ENCODE measurements around the gene DCAF17.
"Not testable (repeated sequence)": the region's sequence is repeated elsewhere in the genome, so short reads cannot be mapped to it uniquely, and the experiment has no call there.

DCAF17 gene

GRCh38 chr2:171459498-171459897 lies 25.5 kb downstream of the DCAF17 start:
- no peak for DNase-seq (ENCODE audit: low read depth)

DNA sequence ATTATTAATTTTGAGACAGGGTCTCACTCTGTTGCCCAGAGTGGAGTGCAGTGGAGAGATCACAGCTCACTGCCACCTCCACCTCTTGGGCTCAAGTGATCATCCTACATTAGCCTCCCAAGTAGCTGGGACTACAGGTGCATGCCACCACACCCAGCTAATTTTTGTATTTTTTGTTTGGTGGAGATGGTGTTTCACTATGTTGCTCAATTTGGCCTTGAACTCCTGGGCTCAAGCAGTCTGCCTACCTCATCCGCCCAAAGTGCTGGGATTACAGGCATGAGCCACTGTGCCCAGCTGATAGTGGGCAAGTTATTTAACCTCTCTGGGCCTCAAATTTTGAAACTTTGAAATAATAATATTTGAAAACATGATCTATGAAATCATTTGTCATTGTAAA lies 26.5 kb downstream of the DCAF17 start:
- DNase-seq (ENCODE audit: low read depth) = no peak

DNA sequence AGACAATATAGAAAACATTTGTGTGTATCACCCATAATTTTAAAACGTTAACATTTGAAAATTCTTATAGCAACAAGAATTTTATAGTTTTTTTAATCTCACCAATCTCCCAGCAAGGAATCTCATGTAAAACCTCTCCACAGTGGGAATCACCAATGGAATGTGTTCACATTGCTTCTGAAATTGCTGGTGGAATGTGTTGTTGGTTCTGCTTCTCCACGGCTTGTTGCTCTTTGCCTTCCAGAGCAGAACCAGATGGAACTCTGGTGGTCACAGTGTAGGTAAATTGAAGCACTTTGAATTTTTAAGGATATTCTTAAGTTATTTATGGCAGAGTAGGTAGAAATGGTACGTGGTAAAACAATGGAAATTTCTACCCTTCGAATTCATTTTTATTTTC lies 35.1 kb downstream of the DCAF17 start:
- DNase-seq (ENCODE audit: low read depth) = no peak

DNA sequence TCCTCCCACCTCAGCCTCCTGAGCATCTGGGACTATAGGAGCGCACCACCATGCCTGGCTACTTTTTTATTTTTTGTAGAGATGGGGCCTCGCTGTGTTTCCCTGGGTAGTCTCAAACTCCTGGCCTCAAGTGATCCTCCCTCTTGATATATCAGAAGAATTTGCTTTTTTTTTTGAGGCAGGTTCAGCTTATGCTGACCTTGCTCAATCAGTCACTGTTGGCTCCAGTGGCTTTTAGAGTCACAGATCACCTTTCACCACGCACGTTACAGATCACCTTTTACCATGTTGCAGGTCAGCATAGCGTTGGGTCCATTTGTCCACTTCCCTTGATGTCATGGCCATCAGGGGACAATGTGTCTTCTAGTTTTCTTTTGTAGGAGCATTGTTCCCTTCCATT lies 36.1 kb downstream of the DCAF17 start:
- DNase-seq (ENCODE audit: low read depth) = no peak

DNA sequence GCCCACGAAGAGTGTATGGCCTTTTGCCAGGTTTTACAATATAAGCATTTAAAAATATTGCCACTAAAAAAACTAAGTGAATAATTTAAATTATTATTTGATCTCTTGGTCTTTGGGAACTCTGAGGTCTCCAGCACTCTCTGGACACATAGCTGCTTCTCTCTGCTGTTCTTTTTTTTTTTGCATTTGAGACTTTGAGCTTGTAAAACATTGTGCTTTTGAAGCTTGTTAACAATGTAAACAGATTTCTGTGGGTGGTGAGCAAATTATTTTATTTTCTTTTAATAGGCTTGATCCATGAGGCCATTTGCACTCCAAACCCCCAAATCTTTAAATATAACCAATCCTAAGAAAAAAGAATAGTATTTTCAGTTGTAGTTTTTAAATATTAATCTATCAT lies 42.0 kb downstream of the DCAF17 start:
- DNase-seq (ENCODE audit: low read depth) = no peak

DNA sequence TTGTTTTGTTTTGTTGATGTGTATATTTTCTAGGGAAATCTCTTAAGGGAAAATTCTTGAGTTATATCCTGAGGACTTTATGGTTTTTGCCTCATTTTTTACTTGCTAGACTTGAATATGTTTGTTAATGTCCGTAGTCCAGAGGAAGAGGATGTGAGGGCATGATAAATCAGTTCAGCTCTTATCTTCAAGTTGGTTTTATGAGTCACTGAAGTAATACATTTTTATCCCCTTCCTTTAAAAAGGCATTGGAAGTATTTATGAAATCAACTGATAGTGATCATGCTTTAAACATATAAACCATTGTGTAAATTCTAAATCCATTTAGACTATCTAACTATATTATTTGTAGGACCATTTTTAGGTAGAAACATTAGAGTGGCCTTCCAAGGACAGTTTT lies 44.3 kb downstream of the DCAF17 start:
- DNase-seq (ENCODE audit: low read depth) = peak; percentile 37

DNA sequence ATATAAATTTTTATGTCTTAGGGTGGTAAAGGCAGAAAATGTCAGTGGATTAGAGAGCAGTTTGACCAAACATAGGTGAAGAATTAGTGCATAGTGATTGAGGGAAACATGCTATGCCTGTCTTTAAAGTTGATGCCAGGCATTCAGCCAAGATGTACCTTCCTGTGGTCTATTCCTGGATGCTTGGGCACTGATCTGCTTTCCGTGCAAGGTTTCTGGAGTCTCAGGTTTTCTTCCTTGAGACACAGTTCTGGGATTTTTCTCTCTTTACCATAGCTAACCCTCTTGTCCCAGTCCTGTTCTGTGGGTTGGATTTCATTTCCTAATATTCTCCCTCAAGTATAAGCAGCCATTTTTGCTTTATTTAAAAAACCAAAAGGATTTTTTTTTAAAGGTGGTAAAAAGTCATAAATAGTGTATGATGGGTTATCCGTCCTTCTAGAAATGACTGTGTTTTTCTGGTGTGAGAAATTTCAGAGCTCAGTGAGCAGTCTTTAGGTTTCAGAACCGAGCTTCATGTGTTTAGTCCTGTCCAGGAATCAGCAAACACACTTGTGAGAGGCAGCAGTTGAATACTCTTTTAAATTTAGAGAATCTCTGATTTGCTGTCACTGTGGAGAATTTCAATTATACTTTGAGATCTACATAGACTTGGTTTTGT lies 45.3 kb downstream of the DCAF17 start:
- DNase-seq (ENCODE audit: low read depth) = no peak

DNA sequence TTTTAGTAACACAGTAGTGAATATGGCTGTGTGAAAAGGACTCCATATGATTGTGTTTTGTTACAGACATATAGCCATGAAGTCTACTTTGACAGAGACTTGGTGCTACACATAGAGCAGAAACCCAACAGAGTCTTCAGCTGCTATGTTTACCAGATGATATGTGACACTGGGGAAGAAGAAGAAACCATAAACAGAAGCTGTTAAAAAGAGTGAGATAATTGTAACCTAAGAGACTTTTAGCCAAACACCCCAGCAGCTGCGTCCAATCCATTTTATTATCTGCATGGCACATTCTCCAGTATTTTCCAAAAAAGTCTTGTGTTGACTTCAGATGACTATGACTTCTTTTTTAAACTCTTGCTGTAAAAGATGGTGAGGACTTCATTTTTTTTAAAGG lies 46.9 kb downstream of the DCAF17 start:
- DNase-seq (ENCODE audit: low read depth) = no peak

- no peak for DNase-seq (ENCODE audit: low read depth)
Observed at GRCh38 chr2:171482308-171482707, 48.3 kb downstream of the DCAF17 start.

DNA sequence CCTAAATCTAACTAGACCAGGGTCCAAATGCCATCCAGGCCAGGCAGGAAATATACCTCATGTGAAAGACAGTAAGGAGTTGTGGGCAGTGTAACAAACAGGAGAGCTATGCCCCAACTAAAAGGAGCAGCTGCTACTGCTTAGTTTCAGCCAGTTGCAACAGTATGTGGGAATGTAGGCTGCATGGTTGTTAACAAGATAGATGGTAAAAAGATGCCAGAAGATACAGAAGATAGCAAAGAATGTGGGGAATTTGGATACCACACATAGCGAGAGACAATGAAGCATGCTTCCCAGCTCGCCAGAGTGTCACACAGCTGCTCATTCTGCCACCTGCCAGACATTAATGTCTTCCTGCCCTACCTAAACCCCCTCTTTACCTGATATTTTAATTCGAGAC lies 48.9 kb downstream of the DCAF17 start:
- no peak for DNase-seq (ENCODE audit: low read depth)

DNA sequence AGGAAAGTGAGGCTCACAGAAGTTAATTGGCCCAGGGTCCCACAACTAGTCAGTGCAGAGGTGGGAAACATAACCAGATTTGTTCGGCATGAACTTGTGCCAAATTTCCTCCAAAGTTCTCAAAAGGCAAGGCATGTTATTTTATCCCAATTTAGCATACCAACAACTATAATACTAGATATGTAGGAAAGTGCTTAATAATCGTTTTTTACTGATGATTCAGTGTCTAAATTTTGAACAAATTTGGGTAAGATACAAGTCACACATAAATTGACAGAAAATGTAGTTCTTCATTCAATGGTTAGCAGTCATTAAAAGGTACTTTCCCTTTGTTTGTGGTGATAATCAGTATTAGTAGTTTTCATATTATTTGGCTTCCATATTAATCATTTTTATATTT lies 49.8 kb downstream of the DCAF17 start:
- no peak for DNase-seq (ENCODE audit: low read depth)

DNA sequence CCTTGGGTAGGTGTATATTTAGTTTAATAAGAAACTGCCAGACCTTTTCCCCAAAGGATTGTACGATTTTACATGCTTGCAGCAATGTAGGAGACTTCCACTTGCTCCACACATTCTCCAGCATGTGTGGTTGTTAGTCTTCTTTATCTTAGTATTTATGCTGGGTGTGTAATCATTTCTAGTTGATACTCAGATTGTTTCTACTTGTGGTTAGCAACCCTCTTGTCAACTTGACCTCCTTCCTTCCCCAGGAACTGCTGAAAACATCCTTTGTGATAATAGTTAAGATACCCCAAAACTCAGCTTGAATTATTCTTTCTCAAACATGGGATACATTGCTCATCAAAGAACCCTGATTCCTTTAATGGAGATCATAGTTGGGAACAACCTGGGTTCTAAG lies 51.1 kb downstream of the DCAF17 start:
- no peak for DNase-seq (ENCODE audit: low read depth)

- DNase-seq (ENCODE audit: low read depth) = no peak
Observed at GRCh38 chr2:171487201-171487600, 53.2 kb downstream of the DCAF17 start.

DNA sequence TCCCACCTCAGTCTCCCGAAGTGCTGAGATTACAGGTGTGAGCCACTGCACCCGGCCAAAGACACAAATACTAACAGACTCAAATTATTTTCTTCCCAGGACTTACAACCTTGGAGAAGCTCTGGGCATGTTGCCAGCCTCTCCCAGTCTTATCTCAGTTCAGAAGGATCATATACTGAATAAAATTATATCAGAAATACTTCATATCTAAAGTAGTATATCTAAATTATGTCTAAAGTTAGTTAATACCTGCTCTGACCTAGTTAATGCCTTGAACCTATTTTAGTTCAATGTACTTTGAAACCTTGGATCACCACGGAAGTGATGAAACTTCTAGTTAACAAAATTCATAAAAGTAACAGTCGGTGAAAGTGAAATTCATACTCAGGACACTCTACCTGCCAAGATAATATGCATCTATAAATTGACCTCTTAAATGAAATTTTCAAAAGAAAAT lies 53.8 kb downstream of the DCAF17 start:
- DNase-seq (ENCODE audit: low read depth) = no peak

DNA sequence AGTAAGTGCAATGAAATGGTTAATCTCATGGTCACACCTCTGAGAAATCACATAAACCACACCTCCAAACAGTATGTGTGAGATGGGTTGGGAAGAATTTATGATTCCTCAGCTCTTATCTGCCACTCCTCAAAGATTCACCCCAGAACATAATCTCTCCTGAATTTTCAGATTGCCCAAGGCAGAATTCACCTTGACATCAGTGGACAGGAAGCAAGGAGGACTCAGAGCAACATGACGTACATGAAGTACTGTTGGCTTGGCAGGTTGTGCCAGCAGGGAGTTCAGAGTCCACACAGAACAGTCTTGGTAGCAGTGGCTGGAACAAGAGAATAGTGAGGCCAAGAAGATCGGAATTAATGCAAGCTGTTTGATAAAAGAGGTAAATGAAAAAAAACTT lies 56.6 kb downstream of the DCAF17 start:
- no peak for DNase-seq (ENCODE audit: low read depth)

GRCh38 chr2:171491292-171491691 lies 57.3 kb downstream of the DCAF17 start:
- no peak for DNase-seq (ENCODE audit: low read depth)

DNA sequence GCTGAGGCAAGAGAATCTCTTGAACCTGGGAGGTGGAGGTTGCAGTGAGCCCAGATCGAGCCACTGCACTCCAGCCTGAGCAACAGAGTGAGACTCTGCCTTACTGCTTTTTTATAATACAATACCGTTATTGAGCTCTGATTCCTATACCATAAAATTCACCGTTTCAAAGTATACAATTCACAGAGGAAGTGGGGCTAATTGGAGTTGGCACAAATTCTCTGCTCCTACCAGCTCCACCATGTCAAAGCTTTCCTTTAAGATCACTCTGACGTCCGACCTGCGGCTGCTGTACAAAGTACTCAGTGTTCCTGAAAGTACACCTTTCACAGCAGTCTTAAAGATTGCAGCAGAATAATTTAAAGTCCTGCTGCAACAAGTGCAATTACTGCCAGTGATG lies 58.6 kb downstream of the DCAF17 start:
- DNase-seq (ENCODE audit: low read depth) = no peak

DNA sequence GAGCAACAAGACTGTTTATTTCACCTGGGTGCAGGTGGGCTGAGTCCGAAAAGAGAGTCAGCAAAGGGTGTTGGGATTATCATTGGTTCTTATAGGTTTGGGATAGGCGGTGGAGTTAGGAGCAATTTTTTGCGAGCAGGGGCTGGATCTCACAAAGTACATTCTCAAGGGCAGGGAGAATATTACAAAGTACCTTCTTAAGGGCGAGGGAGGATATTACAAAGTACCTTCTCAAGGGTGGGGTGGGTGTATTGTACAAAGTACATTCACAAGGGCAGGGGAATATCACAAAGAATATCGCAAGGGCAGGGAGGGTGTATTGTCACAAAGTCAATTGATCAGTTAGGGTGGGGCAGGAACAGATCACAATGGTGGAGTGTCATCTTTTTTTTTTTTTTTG lies 63.6 kb downstream of the DCAF17 start:
- not testable (repeated sequence) for DNase-seq (ENCODE audit: low read depth)

GRCh38 chr2:171505374-171505773 lies 71.3 kb downstream of the DCAF17 start:
- DNase-seq (ENCODE audit: low read depth) = no peak

GRCh38 chr2:171509945-171510731 lies 76.1 kb downstream of the DCAF17 start:
- no peak for DNase-seq (ENCODE audit: low read depth)

DNA sequence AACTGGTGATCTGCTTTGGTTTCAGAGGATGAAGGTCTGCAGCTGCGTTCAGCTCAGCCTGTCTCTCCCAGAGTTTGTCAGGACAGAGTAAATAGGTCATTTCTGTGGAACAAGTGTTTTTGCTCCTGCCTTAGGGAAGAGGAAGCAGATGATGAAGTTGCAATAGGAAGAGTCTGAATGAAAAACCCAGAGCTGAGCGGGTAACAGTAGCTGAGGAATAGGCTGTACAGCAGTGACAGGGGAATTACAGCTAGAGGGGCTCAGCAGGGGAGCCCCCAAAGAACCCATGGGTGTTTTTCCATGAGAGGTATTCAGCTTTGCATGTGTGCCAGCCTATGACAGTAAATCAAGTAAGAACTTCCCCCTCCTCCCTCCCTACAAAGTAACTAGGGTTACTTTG lies 78.0 kb downstream of the DCAF17 start:
- no peak for DNase-seq (ENCODE audit: low read depth)

DNA sequence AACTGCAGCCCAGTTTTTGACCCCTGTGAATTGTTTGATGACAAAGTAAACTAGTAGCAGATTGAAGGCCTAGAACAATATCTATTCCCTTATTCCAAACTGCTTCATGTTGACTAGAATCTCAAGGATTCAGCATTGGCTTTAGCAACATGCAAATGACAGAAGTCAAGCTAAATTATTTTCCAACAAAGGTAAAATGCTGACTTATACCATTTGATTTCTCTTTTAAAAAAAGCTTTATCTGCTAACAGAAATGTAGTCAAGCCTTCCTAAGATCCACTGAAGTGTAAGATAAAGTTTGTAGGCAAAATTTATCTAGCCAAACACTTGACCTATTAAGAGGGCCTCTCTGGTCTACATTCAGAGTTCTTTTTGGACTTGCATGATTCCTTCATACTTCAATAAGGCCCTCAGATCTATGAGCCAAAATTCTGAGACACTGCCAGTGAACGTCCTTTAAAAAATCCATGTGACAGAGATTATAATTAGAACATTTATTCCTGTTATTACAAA lies 78.7 kb downstream of the DCAF17 start:
- DNase-seq (ENCODE audit: low read depth) = no peak

- no peak for DNase-seq (ENCODE audit: low read depth)
Observed at GRCh38 chr2:171513719-171514160, 79.7 kb downstream of the DCAF17 start.
